Coronary artery (tissue), 2 donors: ENCODE data around the gene TEPSIN.

Experiments
- DNase-seq: peaks from one replicate; pipeline ENCODE4 v3.0.0-alpha.2; 2017; ENCODE audit warnings: low spot score
- H3K27ac ChIP-seq, 2 donors: fragments of 200-600 bp; sonication (generic); one replicate each; pipeline ENCODE4 v1.5.1; 2016 to 2019
- H3K4me3 ChIP-seq: fragments of 200-600 bp; sonication (generic); 2 replicates; pipeline ENCODE4 v1.5.1; 2016; ENCODE audit warnings: mild to moderate bottlenecking, moderate library complexity
- CTCF ChIP-seq: fragments of 200-600 bp; sonication (generic); IDR thresholded peaks from one replicate; pipeline ENCODE4 v1.5.1; 2019; ENCODE audit warnings: antibody characterized with exemption

The TEPSIN gene

DNA sequence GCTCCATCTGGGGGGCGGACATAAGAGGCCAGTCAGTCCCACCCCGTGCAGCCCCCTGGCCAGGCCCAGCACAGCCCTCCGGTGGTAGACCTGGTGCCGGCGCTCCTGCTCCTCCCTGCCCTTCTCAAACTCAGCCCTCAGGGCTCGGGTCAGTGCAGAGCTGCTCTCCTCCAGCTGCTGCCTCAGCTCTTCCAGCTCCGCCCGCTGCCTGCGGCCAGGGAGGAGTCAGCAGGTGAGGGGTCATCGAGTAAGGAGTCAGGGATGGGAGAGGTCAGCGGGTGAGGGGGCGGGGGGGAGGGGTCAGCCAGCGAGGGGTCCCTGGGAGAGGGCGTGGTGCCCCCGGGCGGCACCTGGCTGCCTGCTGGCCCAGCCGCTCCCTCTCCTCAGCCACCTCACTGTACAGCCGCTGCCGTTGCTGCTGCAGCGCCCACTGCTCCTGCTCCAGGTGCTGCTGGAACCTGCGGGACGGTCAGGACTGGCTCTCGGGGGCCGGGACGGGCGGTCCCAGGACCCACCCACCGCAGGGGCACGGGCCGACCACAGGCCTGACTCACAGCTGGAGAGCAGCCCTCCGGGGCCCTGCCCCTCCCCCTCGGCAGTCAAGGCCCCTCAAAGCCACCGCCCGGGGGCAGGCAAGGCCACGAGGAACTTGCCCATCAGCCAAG lies 46.3 kb downstream of the TEPSIN start:
- TF ChIP-seq CTCF, result no peak
- DNase-seq, result no peak
- no peak overlapping the region for H3K4me3 ChIP-seq
- no peak overlapping the region for H3K27ac ChIP-seq

DNA sequence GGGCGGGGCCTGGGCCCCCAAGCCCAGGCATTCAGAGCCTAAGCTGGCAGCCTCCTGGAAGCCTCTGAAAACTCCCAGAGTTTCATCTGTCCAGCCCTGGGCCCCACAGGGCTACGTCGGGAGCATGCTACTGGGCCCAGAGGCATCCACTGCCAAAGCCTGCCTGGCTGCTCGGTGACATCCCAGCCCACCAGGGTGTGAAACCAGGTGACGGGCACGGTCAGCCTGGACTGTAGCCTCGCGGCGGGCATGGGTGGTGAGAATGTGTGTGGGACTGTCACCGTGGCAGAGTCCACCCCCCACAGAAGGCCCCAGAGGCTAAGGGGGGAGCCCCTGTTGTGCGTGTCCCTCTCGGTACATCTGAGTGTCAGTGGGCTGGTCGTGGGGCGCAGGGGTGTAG lies 47.2 kb downstream of the TEPSIN start:
- Histone ChIP-seq H3K27ac (no peak overlapping the region), H3K4me3 (no peak overlapping the region)
- DNase-seq, result no peak
- TF ChIP-seq CTCF, result no peak

DNA sequence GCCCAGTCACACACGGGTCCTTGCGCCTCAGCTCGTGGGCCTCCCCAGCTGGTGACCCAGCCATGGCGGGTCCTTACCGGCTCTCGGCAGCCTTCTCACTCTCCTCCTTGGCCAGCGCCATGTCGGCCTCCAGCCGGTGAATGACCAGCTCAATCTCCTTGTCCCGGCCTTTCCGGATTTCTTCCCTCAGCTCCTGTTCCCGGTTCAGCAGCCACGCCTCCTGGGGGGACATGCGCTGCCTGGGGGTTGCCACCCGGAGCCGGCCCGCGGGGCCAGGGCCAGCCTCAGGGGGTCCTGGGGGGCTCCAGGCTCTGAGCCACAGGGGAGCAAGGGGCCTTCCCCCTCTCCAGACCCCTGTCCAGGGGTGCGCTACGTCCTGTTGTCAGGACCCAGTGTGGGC lies 47.7 kb downstream of the TEPSIN start:
- TF ChIP-seq CTCF, result no peak
- DNase-seq, result no peak

GRCh38 chr17:81190591-81190990 lies 48.3 kb downstream of the TEPSIN start:
- DNase-seq, result no peak
- H3K27ac ChIP-seq, result no peak overlapping the region
- no peak for TF ChIP-seq CTCF
- no peak overlapping the region for H3K4me3 ChIP-seq

More for the DNA sequence above, 47.7 kb downstream of the TEPSIN start:
- Histone ChIP-seq H3K27ac (no peak overlapping the region), H3K4me3 (no peak overlapping the region)

- no peak for DNase-seq
- Histone ChIP-seq H3K27ac (no peak overlapping the region), H3K4me3 (no peak overlapping the region)
- no peak for TF ChIP-seq CTCF
Measured at GRCh38 chr17:81189670-81190530, 49.0 kb downstream of the TEPSIN start.

GRCh38 chr17:81189016-81189415 lies 49.8 kb downstream of the TEPSIN start:
- Histone ChIP-seq H3K27ac (no peak overlapping the region), H3K4me3 (no peak overlapping the region)
- no peak for DNase-seq
- TF ChIP-seq CTCF, result no peak

- TF ChIP-seq CTCF, result no peak
- Histone ChIP-seq H3K4me3 (no peak overlapping the region), H3K27ac (no peak overlapping the region)
- no peak for DNase-seq
Measured at GRCh38 chr17:81188491-81188840, 50.4 kb downstream of the TEPSIN start.
